Colonic mucosa (tissue), 4 donors: Measurements from ENCODE around the gene CELF6. TPM values are rescaled to one million over a fixed set of nuclear protein-coding genes. Genes with fewer than 3 reads are reported as not detected.
A peak's percentile ranks its signal among the peaks of the same experiment; 100 is the strongest.

Experiments used
- DNase-seq: peaks from one replicate; pipeline ENCODE4 v3.0.0-alpha.2; 2020
- H3K27ac ChIP-seq: fragments of 200-600 bp; one replicate; pipeline ENCODE4 v1.8.0; 2021
- H3K27me3 ChIP-seq: fragments of 200-600 bp; one replicate; pipeline ENCODE4 v1.8.0; 2021
- H3K36me3 ChIP-seq: fragments of 200-600 bp; one replicate; pipeline ENCODE4 v1.8.0; 2021
- H3K4me1 ChIP-seq: fragments of 200-600 bp; one replicate; pipeline ENCODE4 v1.8.0; 2021; ENCODE audit warnings: mild to moderate bottlenecking
- H3K4me3 ChIP-seq: fragments of 200-600 bp; one replicate; pipeline ENCODE4 v1.8.0; 2021
- H3K9ac ChIP-seq, 2 donors: one replicate each; pipeline ENCODE4 v1.7.0; 2013; ENCODE audit warnings: control low read depth in 2 of 2, low read depth in 2 of 2, low read length in 2 of 2
- H3K9me3 ChIP-seq: fragments of 200-600 bp; one replicate; pipeline ENCODE4 v1.8.0; 2021
- intact Hi-C: fragments of 100-400 bp; cut with DNase I; formaldehyde crosslinking; loops from one replicate; pipeline ENCODE4 v1.14.1; 2022
- total RNA-seq, 2 donors: library from RNA; stranded (reverse); fragmentation: NEBNext Ultra II Directional in 1 of 2; extraction: Animal tissue kit (Norgen Biotek cat#: 25700) in 1 of 2; gene quantifications; one replicate each; pipeline ENCODE4 v1.2.1, GENCODE V29; 2021
- TF ChIP-seq, protein P1 (sequence below): fragments of 200-600 bp; IDR thresholded peaks from one replicate; pipeline ENCODE4 v1.8.0; 2022; ENCODE audit warnings: antibody characterized with exemption, mild to moderate bottlenecking
- donor health status: healthy.
- donor health status: DM: no; HTN: no; CAD: no.
- donor health status: DM: no; HTN: no; CAD: no.

Gene CELF6
- total RNA-seq, 2 donors from 2014 or later: 0.74 to 0.93 TPM

GRCh38 chr15:72302955-72303354 is 17.0 kb downstream of the CELF6 start:
- Histone ChIP-seq H3K9ac (no peak overlapping the region), H3K9me3 (no peaks in the 10 kb centered on the region), H3K27me3 (no peaks in the 10 kb centered on the region), H3K27ac (no peak overlapping the region), H3K4me3 (no peak overlapping the region), H3K4me1 (no peaks in the 10 kb centered on the region), H3K36me3 (no peaks in the 10 kb centered on the region)
- no peak for DNase-seq
- TF ChIP-seq, protein P1, sequence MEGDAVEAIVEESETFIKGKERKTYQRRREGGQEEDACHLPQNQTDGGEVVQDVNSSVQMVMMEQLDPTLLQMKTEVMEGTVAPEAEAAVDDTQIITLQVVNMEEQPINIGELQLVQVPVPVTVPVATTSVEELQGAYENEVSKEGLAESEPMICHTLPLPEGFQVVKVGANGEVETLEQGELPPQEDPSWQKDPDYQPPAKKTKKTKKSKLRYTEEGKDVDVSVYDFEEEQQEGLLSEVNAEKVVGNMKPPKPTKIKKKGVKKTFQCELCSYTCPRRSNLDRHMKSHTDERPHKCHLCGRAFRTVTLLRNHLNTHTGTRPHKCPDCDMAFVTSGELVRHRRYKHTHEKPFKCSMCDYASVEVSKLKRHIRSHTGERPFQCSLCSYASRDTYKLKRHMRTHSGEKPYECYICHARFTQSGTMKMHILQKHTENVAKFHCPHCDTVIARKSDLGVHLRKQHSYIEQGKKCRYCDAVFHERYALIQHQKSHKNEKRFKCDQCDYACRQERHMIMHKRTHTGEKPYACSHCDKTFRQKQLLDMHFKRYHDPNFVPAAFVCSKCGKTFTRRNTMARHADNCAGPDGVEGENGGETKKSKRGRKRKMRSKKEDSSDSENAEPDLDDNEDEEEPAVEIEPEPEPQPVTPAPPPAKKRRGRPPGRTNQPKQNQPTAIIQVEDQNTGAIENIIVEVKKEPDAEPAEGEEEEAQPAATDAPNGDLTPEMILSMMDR: no peak
- intact Hi-C loops: no loop called here

DNA sequence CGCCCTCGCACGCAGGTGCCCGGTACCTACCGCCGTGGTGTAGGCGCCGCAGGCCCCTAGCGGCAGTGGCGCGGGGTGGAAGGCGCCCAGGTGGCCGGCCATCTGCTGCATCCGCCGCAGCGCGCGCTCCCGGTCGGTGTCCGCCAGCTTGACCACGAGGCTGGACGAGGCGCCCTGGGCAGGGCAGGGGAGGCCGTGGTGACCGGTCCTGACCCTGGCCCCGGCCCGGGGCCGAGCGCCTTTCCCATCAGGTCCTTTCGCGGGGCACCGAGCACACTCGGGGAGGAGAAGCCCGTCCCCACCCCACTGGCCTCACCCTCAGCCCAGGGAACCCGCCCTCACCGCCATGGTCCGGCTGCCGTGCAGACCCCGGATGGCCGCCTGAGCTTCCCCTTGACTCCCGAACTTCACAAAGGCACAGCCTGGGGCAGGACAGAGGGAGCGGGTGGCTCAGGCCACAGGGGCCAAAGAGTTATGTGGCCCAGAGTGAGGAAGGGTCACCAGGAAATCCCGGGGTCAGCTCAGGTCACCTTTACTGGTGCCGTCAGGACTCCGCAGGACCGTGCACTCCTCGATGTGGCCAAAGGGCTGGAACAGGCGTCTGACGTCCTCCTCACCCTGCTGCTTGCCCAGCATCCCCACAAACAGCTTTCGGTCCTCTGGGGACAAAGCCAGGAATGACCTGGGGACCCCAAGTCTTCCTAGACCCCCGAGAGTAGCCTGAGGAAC is 30.2 kb downstream of the CELF6 start:
- no peak overlapping the region for H3K9ac ChIP-seq
- DNase-seq: no peak
- TF ChIP-seq, protein P1: no peak
- no peak overlapping the region for H3K4me3 ChIP-seq
- no peak overlapping the region for H3K27ac ChIP-seq
- H3K9me3 ChIP-seq: no peaks in the 10 kb centered on the region
- intact Hi-C loops: loop anchor here (5.0 kb wide), 1 partner anchor 92 kb away; the partner anchor contains the start of gene GRAMD2A
- no peaks in the 10 kb centered on the region for H3K27me3 ChIP-seq
- no peaks in the 10 kb centered on the region for H3K36me3 ChIP-seq
- H3K4me1 ChIP-seq: no peaks in the 10 kb centered on the region

GRCh38 chr15:72288796-72289596 is 31.0 kb downstream of the CELF6 start:
- H3K27ac ChIP-seq: no peak overlapping the region
- H3K9ac ChIP-seq: no peak overlapping the region
- TF ChIP-seq, protein P1: no peak
- H3K9me3 ChIP-seq: no peaks in the 10 kb centered on the region
- intact Hi-C loops: loop anchor here (5.0 kb wide), 1 partner anchor 92 kb away; the partner anchor contains the start of gene GRAMD2A
- DNase-seq: no peak
- no peaks in the 10 kb centered on the region for H3K27me3 ChIP-seq
- H3K4me1 ChIP-seq: no peaks in the 10 kb centered on the region
- H3K36me3 ChIP-seq: no peaks in the 10 kb centered on the region
- no peak overlapping the region for H3K4me3 ChIP-seq

DNA sequence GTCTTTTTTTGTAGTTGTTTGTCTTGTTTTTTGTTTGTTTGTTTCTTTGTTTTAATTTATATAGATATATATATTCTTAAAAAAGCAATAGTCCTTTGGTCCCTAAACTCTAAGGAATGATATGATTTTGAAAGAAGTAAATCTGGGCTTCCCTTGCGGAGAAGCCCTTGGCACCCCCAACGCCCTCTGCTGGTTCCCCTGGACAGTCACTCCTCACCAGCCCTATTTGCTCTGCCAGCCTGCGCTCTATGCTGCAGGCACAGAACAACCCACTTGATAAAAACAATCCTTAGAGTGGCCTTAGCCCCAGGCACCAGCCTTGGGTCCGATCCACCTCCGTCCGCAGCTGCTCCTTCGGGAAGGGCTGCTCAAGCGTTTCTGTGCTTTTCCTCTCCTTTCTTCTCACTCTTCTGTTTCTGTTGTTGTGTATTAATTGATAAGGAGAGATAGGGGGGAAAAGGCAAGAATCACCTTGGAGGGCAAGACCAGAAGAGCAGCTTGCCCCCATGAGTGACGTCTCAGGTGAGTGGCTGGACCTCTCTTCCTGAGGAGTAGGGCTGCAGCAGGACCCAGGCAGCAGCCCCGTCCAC is 33.9 kb downstream of the CELF6 start:
- no peaks in the 10 kb centered on the region for H3K36me3 ChIP-seq
- no peaks in the 10 kb centered on the region for H3K27me3 ChIP-seq
- peak; percentile 46 for DNase-seq
- intact Hi-C loops: loop anchor here (5.0 kb wide), 1 partner anchor 89 kb away; the partner anchor contains the start of gene GRAMD2A
- H3K9me3 ChIP-seq: no peaks in the 10 kb centered on the region
- H3K4me3 ChIP-seq: no peak overlapping the region
- no peak overlapping the region for H3K27ac ChIP-seq
- no peak overlapping the region for H3K9ac ChIP-seq
- TF ChIP-seq, protein P1: peak; percentile 59
- H3K4me1 ChIP-seq: no peaks in the 10 kb centered on the region

DNA sequence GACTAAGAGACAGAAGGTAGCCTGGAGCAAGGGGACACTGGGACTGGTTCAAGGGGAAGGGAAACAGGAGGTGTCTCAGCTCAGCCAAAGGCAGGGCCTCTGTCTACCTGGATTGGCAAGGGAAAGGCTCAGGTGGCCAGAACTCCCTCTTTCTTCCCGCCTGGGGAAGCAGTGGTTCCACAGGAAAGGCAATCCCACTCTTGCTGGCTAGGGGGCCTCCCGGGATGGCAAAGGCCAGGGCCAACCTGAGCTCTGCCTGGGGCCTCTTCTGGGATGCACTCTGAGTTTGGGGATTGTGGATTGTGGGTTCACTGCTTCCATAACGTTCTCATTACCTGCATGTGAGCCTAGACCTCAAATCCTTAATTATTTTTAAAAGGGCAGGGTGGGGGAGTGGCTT is 34.6 kb downstream of the CELF6 start:
- no peak for DNase-seq
- H3K36me3 ChIP-seq: no peaks in the 10 kb centered on the region
- H3K9ac ChIP-seq: no peak overlapping the region
- H3K27ac ChIP-seq: no peak overlapping the region
- intact Hi-C loops: loop anchor here (5.0 kb wide), 1 partner anchor 88 kb away; the partner anchor contains the start of gene GRAMD2A
- no peak overlapping the region for H3K4me3 ChIP-seq
- no peaks in the 10 kb centered on the region for H3K9me3 ChIP-seq
- no peaks in the 10 kb centered on the region for H3K4me1 ChIP-seq
- no peaks in the 10 kb centered on the region for H3K27me3 ChIP-seq
- TF ChIP-seq, protein P1: no peak
